Testis (tissue), 3 donors: ENCODE data around the gene PRODH. TPM values are rescaled to one million over a fixed set of nuclear protein-coding genes. Genes with fewer than 3 reads are reported as not detected.
"Not testable (repeated sequence)": the region's sequence is repeated elsewhere in the genome, so short reads cannot be mapped to it uniquely, and the experiment has no call there.

Experiments
- DNase-seq: peaks from one replicate; pipeline ENCODE4 v3.0.0-alpha.2; 2019
- H3K27ac ChIP-seq, 2 donors: fragments of 200-600 bp; sonication (generic); one replicate each; pipeline ENCODE4 v1.5.1; 2019
- H3K27me3 ChIP-seq: fragments of 200-600 bp; sonication (generic); one replicate; pipeline ENCODE4 v1.5.1; 2019
- H3K36me3 ChIP-seq: fragments of 200-600 bp; sonication (generic); one replicate; pipeline ENCODE4 v1.5.1; 2017; ENCODE audit warnings: low read depth; ENCODE audit errors: missing control alignments
- H3K4me1 ChIP-seq: fragments of 200-600 bp; sonication (generic); one replicate; pipeline ENCODE4 v1.5.1; 2019
- H3K4me3 ChIP-seq, 2 donors: fragments of 200-600 bp; sonication (generic); one replicate each; pipeline ENCODE4 v1.5.1; 2017 to 2019
- H3K9me3 ChIP-seq: fragments of 200-600 bp; sonication (generic); one replicate; pipeline ENCODE4 v1.5.1; 2017
- POLR2A ChIP-seq: fragments of 450-650 bp; IDR thresholded peaks from one replicate; pipeline ENCODE4 v1.6.1; 2017; ENCODE audit warnings: antibody characterized with exemption, mild to moderate bottlenecking, moderate library complexity
- WGBS, 2 donors: methylation state at CpG; one replicate each; pipeline ENCODE4 v1.1.5; 2018; 5-methylcytosine and 5-hydroxymethylcytosine counted together
- intact Hi-C: fragments of 100-400 bp; cut with DNase I; formaldehyde crosslinking; loops from one replicate; pipeline ENCODE4 v1.15.1; 2023; ENCODE audit warnings: low total_unique reads
- polyA plus RNA-seq: library from polyadenylated mRNA; stranded (reverse); fragments of 350-450 nt; fragmentation: Illumina TruSeq; extraction: RNeasy Lipid Tissue Mini Kit (QIAGEN cat#74804); gene quantifications from one replicate; pipeline ENCODE4 v1.2.3, GENCODE V29; 2014; ENCODE audit warnings: low read depth, low replicate concordance; ENCODE audit not compliant: insufficient read depth
- total RNA-seq, 2 donors: library from RNA; depleted of rRNA; stranded (reverse); fragments of >200 nt; gene quantifications; one replicate each; pipeline ENCODE4 v1.2.3, GENCODE V29; 2016
- TF ChIP-seq, protein P1 (sequence below), 3 experiments: fragments of 450-650 bp in 2 of 3; fragments of 200-600 bp in 1 of 3; sonication (generic) in 1 of 3; IDR thresholded peaks; one replicate each; pipeline ENCODE4 v1.5.1; 2016 to 2019; ENCODE audit warnings: antibody characterized with exemption in 3 of 3, mild to moderate bottlenecking in 2 of 3, moderate library complexity in 1 of 3

PRODH gene
- total and polyA plus RNA-seq, 3 donors from 2014 or later = 3.2 to 7.4 (median 5.6) TPM

DNA sequence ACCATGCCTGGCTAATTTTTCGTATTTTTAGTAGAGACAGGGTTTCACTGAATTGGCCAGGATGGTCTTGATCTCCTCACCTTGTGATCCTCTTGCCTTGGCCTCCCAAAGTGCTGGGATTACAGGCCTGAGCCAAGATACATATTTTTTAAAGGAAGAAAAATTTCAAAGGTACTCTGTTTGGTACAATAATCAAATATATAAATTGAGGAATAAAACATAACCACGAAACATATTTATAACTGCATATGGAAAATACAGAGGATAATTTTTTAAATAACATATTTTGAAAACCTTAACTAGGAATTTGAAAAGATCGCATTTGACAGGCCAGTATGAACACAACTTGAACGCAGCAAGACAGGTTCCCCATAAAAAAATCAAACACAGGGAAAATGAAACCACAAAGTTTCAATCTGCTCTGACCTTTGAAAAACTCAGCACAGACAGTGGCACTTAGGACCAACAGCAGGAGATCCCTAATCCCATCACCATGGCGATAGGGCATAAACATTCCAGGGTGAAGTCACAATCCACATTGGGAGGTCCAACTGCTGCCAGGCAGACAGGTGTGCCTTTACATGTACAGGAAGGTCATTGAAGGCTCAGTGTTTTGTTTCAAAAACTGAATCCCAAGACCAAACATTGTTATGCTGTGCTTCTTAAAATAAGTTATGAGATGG lies 45.4 kb downstream of the PRODH start:
- H3K4me1 ChIP-seq, H3K4me3 ChIP-seq, intact Hi-C loops, H3K27ac ChIP-seq, H3K36me3 ChIP-seq, H3K27me3 ChIP-seq, H3K9me3 ChIP-seq, DNase-seq: not testable (repeated sequence)
- 60% methylated on average over 1 of the region's 5 CpGs; no CpG with 5 or more reads in 1 of the 2 donors for WGBS, 2 donors

DNA sequence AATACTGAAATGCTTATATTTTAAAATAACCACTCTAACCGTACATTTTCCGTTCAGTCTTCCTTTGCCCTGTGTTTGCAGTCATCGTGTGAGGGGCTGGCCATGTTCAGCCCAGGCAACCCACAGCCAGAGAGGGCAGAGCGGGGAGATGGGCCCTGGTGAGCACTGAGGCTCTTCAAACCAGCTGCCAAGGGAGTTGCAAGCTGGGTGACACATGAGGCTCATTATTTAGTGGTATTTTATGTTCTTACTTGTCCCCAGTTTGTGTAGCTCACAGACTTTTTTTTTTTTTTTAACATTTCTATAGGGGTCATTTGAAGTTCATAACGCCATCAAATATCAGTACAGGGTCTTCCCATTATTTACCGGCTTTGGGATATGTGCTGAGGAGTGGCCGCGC lies 48.0 kb downstream of the PRODH start:
- Histone ChIP-seq H3K4me1 (no peaks in the 10 kb centered on the region), H3K9me3 (no peaks in the 10 kb centered on the region), H3K36me3 (no peaks in the 10 kb centered on the region), H3K4me3 (no peak overlapping the region), H3K27ac (no peak overlapping the region), H3K27me3 (no peaks in the 10 kb centered on the region)
- 80% methylated on average over 2 of the region's 8 CpGs; no CpG with 5 or more reads in 1 of the 2 donors for WGBS, 2 donors
- no peak for DNase-seq
- intact Hi-C loops = no loop called here
- TF ChIP-seq, protein P1, sequence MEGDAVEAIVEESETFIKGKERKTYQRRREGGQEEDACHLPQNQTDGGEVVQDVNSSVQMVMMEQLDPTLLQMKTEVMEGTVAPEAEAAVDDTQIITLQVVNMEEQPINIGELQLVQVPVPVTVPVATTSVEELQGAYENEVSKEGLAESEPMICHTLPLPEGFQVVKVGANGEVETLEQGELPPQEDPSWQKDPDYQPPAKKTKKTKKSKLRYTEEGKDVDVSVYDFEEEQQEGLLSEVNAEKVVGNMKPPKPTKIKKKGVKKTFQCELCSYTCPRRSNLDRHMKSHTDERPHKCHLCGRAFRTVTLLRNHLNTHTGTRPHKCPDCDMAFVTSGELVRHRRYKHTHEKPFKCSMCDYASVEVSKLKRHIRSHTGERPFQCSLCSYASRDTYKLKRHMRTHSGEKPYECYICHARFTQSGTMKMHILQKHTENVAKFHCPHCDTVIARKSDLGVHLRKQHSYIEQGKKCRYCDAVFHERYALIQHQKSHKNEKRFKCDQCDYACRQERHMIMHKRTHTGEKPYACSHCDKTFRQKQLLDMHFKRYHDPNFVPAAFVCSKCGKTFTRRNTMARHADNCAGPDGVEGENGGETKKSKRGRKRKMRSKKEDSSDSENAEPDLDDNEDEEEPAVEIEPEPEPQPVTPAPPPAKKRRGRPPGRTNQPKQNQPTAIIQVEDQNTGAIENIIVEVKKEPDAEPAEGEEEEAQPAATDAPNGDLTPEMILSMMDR (IDR thresholded peaks at IDR 0.05) = no peak
- TF ChIP-seq POLR2A = no peak

DNA sequence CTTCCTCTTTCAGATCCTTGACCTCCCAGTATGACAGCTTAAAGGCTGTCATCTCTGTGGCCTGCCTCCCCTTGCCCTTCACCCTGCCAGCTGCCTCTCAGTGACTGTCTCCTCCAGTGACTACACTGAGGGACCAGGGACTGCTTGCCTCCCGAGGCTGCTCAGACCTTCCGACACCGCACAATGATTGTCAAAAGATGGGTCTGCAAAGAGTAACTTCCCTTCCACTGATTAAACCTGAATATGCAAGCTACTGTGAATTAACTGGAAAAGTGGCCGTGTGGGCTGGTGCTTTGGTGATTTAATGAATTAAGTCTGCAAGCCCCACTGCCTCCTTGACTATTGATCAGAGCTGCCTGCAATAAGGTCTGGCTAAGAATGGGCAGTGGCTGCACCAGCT lies 51.6 kb downstream of the PRODH start:
- H3K27me3 ChIP-seq, DNase-seq, intact Hi-C loops, H3K27ac ChIP-seq, H3K4me1 ChIP-seq, H3K4me3 ChIP-seq, H3K36me3 ChIP-seq, H3K9me3 ChIP-seq: not testable (repeated sequence)
- WGBS, 2 donors = 71 to 86% methylated on average over 1 to 4 of the region's 4 CpGs

DNA sequence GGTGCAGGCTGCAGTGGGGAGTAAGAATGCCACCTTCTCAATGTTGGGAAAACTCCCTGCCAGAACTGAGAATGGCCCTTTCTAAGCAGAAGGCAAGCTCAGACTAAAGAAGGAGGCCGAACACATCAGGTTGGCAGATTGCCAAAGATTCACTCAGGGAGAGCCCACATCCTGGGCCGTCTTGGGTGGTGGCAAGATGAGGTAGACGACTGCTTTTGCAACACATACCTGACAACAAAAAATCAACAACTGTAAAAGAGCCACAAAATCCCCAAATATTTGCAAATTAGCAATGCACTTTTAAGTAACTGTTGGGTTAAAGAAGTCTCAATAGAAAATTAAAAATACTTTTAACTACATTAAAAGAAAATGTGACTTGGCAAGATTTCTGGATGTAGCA lies 54.8 kb downstream of the PRODH start:
- H3K27ac ChIP-seq, DNase-seq, H3K36me3 ChIP-seq, H3K4me3 ChIP-seq, intact Hi-C loops, H3K27me3 ChIP-seq, H3K4me1 ChIP-seq, H3K9me3 ChIP-seq: not testable (repeated sequence)
- 41% methylated on average over 3 of the region's 3 CpGs; no CpG with 5 or more reads in 1 of the 2 donors for WGBS, 2 donors

Other genes starting within 250 kb of the PRODH start
- 10 to 100 TPM in 1 of 2 donors, 1 to 10 TPM in 1; 9.8 to 21.7 TPM for gene DGCR6, start 30.0 kb downstream of the PRODH start, total RNA-seq
- gene DGCR6, start 30.0 kb downstream of the PRODH start, polyA plus RNA-seq = 11.0 TPM
- 100 to 1,000 TPM in 1 of 2 donors, 10 to 100 TPM in 1; 89.5 to 106 TPM for gene DGCR2, start 186.1 kb upstream of the PRODH start, total RNA-seq
- 64.6 TPM for gene DGCR2, start 186.1 kb upstream of the PRODH start, polyA plus RNA-seq
- 100 to 1,000 TPM in 1 of 2 donors, 10 to 100 TPM in 1; 66.0 to 188 TPM for gene TSSK2, start 195.0 kb upstream of the PRODH start, total RNA-seq
- 205 TPM for gene TSSK2, start 195.0 kb upstream of the PRODH start, polyA plus RNA-seq
- gene ESS2, start 208.4 kb upstream of the PRODH start, total RNA-seq = 10 to 100 TPM; 27.4 to 38.0 TPM
- 42.9 TPM for gene ESS2, start 208.4 kb upstream of the PRODH start, polyA plus RNA-seq
- gene GSC2, start 214.0 kb upstream of the PRODH start, total RNA-seq = 10 to 100 TPM; 15.3 to 16.0 TPM
- gene GSC2, start 214.0 kb upstream of the PRODH start, polyA plus RNA-seq = 2.3 TPM
- gene SLC25A1, start 242.4 kb upstream of the PRODH start, total RNA-seq = 10 to 100 TPM; 61.7 to 64.9 TPM
- gene SLC25A1, start 242.4 kb upstream of the PRODH start, polyA plus RNA-seq = 56.0 TPM